Osteocyte (in vitro differentiated cells): ENCODE results near the gene EXOSC1. TPM values are rescaled to one million over a fixed set of nuclear protein-coding genes. Genes with fewer than 3 reads are reported as not detected.
"Not testable (repeated sequence)": the region's sequence is repeated elsewhere in the genome, so short reads cannot be mapped to it uniquely, and the experiment has no call there.

Source experiments
- DNase-seq: peaks from one replicate; pipeline ENCODE4 v3.0.0; 2021; ENCODE audit warnings: mixed read lengths; ENCODE audit not compliant: unreplicated experiment; ENCODE audit errors: extremely low spot score
- H3K27ac Mint-ChIP-seq: one replicate; pipeline ENCODE4 v1.8.0; 2021; ENCODE audit warnings: mild to moderate bottlenecking, mixed read lengths; ENCODE audit not compliant: unreplicated experiment
- H3K27me3 Mint-ChIP-seq: one replicate; pipeline ENCODE4 v1.8.0; 2021; ENCODE audit warnings: mixed read lengths; ENCODE audit not compliant: unreplicated experiment
- H3K36me3 Mint-ChIP-seq: one replicate; pipeline ENCODE4 v1.8.0; 2021; ENCODE audit warnings: mixed read lengths; ENCODE audit not compliant: unreplicated experiment
- H3K4me1 Mint-ChIP-seq: one replicate; pipeline ENCODE4 v1.8.0; 2021; ENCODE audit warnings: mixed read lengths; ENCODE audit not compliant: unreplicated experiment
- H3K4me3 Mint-ChIP-seq: one replicate; pipeline ENCODE4 v1.8.0; 2021; ENCODE audit warnings: mild to moderate bottlenecking, moderate library complexity, mixed read lengths; ENCODE audit not compliant: unreplicated experiment
- H3K9me3 Mint-ChIP-seq: one replicate; pipeline ENCODE4 v1.8.0; 2021; ENCODE audit warnings: mixed read lengths; ENCODE audit not compliant: unreplicated experiment
- total RNA-seq: library from RNA; stranded (reverse); gene quantifications from 2 replicates; pipeline ENCODE4 v1.2.1, GENCODE V29; 2021
- TF ChIP-seq, protein P1 (sequence below): fragments of 200-600 bp; sonication (generic); IDR thresholded peaks from 2 replicates; pipeline ENCODE4 v1.5.0; 2021; ENCODE audit warnings: antibody characterized with exemption, mild to moderate bottlenecking, moderate library complexity

EXOSC1 gene
- total RNA-seq, 1 donor from 2014 or later, result 31.9 TPM

DNA sequence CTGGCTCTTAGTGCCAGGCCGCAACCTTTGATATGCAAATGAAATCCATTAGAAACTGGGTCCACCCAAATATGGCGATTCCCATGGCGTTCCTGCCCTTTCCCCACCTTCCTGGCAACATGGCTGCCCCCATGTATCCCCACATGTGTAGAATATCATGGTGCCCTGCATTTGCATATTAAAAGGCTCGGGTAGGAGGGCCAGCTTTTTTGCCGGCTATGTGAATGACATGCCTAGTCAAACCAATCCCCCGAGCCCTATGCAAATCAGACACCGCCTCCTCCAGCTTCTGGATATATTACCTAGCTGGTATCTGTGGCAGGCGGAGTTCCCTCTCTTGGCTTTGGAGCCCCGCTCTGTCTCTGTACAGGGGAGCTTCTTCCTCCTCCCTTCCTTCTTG lies 34.1 kb upstream of the EXOSC1 start:
- TF ChIP-seq, protein P1, sequence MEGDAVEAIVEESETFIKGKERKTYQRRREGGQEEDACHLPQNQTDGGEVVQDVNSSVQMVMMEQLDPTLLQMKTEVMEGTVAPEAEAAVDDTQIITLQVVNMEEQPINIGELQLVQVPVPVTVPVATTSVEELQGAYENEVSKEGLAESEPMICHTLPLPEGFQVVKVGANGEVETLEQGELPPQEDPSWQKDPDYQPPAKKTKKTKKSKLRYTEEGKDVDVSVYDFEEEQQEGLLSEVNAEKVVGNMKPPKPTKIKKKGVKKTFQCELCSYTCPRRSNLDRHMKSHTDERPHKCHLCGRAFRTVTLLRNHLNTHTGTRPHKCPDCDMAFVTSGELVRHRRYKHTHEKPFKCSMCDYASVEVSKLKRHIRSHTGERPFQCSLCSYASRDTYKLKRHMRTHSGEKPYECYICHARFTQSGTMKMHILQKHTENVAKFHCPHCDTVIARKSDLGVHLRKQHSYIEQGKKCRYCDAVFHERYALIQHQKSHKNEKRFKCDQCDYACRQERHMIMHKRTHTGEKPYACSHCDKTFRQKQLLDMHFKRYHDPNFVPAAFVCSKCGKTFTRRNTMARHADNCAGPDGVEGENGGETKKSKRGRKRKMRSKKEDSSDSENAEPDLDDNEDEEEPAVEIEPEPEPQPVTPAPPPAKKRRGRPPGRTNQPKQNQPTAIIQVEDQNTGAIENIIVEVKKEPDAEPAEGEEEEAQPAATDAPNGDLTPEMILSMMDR, result no peak
- Mint-ChIP-seq H3K27me3 (no peaks in the 10 kb centered on the region), H3K27ac (no peak overlapping the region), H3K4me3 (no peak overlapping the region), H3K4me1 (peaks cover 8% of the 10 kb centered on the region), H3K36me3 (peaks cover 29% of the 10 kb centered on the region), H3K9me3 (no peaks in the 10 kb centered on the region)
- DNase-seq, result no peak

GRCh38 chr10:97479410-97479809 lies 33.6 kb upstream of the EXOSC1 start:
- peaks cover 33% of the 10 kb centered on the region for H3K36me3 Mint-ChIP-seq
- H3K27me3 Mint-ChIP-seq, H3K9me3 Mint-ChIP-seq, H3K4me1 Mint-ChIP-seq, H3K4me3 Mint-ChIP-seq, DNase-seq, H3K27ac Mint-ChIP-seq: not testable (repeated sequence)

DNA sequence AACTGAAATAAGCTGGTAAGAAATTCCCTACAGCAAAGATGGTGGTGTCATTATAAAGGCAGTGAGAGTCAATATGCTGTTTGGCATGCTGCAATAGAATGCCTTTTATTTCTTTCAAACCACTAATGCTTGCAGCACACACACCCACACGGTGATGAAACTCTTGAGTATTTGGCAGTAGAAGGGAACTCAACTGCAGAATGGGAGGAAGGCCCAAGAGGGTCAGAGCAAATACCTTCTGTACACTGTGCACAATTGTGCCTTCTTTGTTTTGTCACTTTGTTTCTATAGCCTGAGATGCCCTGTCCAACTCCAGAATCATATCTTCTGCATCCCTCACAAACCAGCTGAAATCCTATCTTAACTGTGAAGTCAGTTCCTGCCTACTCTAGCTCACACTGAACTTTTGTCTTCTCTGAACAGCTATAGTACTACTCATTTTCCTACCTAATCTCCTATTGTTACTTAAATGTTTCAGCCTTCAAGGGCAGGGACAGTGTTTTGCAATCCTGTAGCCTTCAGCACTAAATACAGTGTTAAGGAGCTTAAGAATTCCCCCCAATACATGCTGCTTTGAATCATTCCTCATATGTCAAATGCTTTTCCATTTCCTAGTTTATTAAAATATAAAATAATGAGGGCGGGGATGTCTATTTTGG lies 30.3 kb upstream of the EXOSC1 start:
- TF ChIP-seq, protein P1, result no peak
- Mint-ChIP-seq H3K36me3 (peaks cover 45% of the 10 kb centered on the region), H3K27me3 (no peaks in the 10 kb centered on the region), H3K27ac (no peak overlapping the region), H3K4me1 (no peaks in the 10 kb centered on the region), H3K9me3 (no peaks in the 10 kb centered on the region), H3K4me3 (no peak overlapping the region)
- DNase-seq, result no peak

- no peak for DNase-seq
- no peaks in the 10 kb centered on the region for H3K9me3 Mint-ChIP-seq
- TF ChIP-seq, protein P1, result no peak
- no peaks in the 10 kb centered on the region for H3K4me1 Mint-ChIP-seq
- no peaks in the 10 kb centered on the region for H3K27me3 Mint-ChIP-seq
- no peak overlapping the region for H3K27ac Mint-ChIP-seq
- peaks cover 40% of the 10 kb centered on the region for H3K36me3 Mint-ChIP-seq
- no peak overlapping the region for H3K4me3 Mint-ChIP-seq
Observed at GRCh38 chr10:97474918-97475317, 29.1 kb upstream of the EXOSC1 start.

DNA sequence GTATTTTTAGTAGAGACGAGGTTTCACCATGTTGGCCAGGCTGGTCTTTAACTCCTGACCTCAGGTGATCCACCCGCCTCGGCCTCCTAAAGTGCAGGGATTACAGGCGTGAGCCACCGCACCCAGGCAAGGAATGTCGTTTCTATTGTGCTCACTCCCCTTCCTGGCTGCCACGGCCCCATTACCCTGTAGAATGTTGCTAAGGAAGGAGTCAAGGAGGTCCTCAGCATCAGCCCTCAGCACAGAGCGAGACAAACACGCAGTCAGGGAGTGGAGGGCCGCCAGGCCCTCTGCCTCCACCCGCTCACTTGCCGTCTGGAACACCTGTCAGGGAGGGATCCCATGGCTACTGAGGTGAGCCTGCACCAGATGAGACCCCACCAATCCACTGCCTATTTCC lies 23.0 kb upstream of the EXOSC1 start:
- peaks cover 22% of the 10 kb centered on the region for H3K36me3 Mint-ChIP-seq
- not testable (repeated sequence) for H3K4me3 Mint-ChIP-seq, H3K4me1 Mint-ChIP-seq, H3K9me3 Mint-ChIP-seq, H3K27ac Mint-ChIP-seq, H3K27me3 Mint-ChIP-seq, DNase-seq

- no peaks in the 10 kb centered on the region for H3K9me3 Mint-ChIP-seq
- no peak overlapping the region for H3K4me3 Mint-ChIP-seq
- H3K36me3 Mint-ChIP-seq, result peaks cover 19% of the 10 kb centered on the region
- DNase-seq, result no peak
- H3K27me3 Mint-ChIP-seq, result no peaks in the 10 kb centered on the region
- no peak overlapping the region for H3K27ac Mint-ChIP-seq
- TF ChIP-seq, protein P1, result no peak
- no peaks in the 10 kb centered on the region for H3K4me1 Mint-ChIP-seq
Observed at GRCh38 chr10:97468162-97468561, 22.4 kb upstream of the EXOSC1 start.
